ENCODE data around the gene EDA.

EDA gene

DNA sequence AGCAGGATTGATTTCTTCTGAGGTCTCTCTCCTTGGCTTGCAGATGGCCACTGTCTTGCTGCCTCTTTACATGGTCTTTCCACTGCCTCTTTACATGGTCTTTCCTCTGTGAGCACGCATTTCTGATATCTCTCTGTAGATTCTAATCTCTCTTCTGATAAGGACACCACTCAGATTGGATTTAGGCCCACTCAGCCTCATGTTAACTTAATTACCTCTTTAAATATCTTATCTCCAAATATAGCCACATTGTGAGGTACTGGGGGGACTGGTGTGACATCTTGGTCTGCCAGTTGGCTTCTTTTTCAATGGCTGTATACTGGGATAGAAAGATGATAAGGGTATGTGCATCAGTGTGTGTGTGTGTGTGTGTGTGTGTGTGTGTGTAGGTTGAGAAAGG, 280.1 kb downstream of the EDA start:
- Mint-ChIP-seq H3K4me3 (no peak overlapping the region), H3K4me1 (no peaks in the 10 kb centered on the region), H3K27ac (ENCODE audit: low read depth) (no peak overlapping the region), H3K9me3 (no peaks in the 10 kb centered on the region), H3K36me3 (ENCODE audit: insufficient read depth) (no peaks in the 10 kb centered on the region), H3K27me3 (no peaks in the 10 kb centered on the region)
- DNase-seq (ENCODE audit: low spot score in 2 of 2) (no peak), ATAC-seq (replicated peaks; ENCODE audit: extremely low read depth, poor library complexity, severe bottlenecking) (no peak)

DNA sequence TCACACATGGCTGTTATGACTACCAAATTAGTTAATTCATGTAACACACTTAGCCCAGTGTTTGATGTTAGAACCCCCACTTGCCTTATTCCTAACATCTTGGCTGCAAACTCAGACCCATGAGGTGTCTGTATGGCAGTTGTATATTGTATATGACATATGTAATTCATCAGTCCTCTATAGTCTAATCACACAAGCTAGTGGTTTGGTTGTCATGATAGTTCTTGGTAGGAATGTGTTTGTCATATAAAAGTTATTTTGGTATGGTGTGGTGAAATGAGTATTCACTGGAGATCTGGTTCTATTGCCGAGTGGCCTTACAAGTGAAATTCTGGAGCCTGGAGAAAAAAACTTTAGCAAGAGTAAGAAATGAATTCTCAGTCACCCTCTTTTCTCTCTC, 284.6 kb downstream of the EDA start:
- Mint-ChIP-seq H3K36me3 (ENCODE audit: insufficient read depth) (no peaks in the 10 kb centered on the region), H3K4me3 (no peak overlapping the region), H3K27me3 (no peaks in the 10 kb centered on the region), H3K4me1 (no peaks in the 10 kb centered on the region), H3K9me3 (no peaks in the 10 kb centered on the region), H3K27ac (ENCODE audit: low read depth) (no peak overlapping the region)
- DNase-seq (ENCODE audit: low spot score in 2 of 2) (no peak), ATAC-seq (replicated peaks; ENCODE audit: extremely low read depth, poor library complexity, severe bottlenecking) (no peak)

DNA sequence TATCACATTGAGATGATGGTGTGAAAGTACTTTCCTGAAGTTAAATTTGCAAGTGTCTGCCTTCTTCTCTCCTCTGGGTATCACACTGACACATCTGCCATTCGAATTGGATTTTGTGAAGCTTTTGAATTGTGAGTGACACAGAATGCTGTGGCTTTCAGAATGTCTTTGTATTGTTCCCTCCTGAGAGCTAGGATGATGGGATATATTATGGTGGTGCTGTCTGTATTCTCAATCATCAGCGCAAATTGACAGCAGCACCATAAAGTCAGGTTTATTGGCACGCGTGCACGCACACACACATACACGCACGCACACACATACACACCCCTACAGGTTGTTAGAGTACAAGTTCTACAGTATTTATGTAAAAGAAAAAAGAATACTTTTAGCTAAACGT, 290.5 kb downstream of the EDA start:
- no peaks in the 10 kb centered on the region for H3K9me3 Mint-ChIP-seq
- ATAC-seq (replicated peaks; ENCODE audit: extremely low read depth, poor library complexity, severe bottlenecking) (no peak), DNase-seq (ENCODE audit: low spot score in 2 of 2) (no peak)
- H3K4me1 Mint-ChIP-seq = no peaks in the 10 kb centered on the region
- no peaks in the 10 kb centered on the region for H3K36me3 Mint-ChIP-seq (ENCODE audit: insufficient read depth)
- H3K4me3 Mint-ChIP-seq = no peak overlapping the region
- H3K27ac Mint-ChIP-seq (ENCODE audit: low read depth) = no peak overlapping the region
- no peaks in the 10 kb centered on the region for H3K27me3 Mint-ChIP-seq

DNA sequence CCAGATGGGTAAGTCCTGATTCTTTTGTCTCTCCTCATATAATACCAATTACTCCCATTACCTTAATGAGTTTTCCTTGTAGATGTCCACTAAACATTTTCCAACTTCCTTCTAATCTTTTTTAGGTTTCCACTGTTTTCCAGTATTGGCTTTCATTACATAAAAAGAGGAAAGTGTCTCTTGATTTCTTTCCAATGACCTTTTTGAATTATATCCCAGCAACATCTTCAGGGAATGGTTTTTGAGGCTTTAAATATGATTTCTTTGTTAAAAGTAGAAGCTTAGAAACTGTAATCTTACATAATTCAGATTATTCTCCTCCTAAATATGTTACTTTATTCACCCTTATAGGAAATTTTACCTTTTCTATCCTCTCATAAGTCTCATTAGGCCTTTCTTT, 298.9 kb downstream of the EDA start:
- Mint-ChIP-seq H3K9me3 (no peaks in the 10 kb centered on the region), H3K36me3 (ENCODE audit: insufficient read depth) (no peaks in the 10 kb centered on the region), H3K4me3 (no peak overlapping the region), H3K4me1 (no peaks in the 10 kb centered on the region), H3K27ac (ENCODE audit: low read depth) (no peak overlapping the region), H3K27me3 (no peaks in the 10 kb centered on the region)
- no peak for DNase-seq (ENCODE audit: low spot score in 2 of 2)
- no peak for ATAC-seq (replicated peaks; ENCODE audit: extremely low read depth, poor library complexity, severe bottlenecking)

DNA sequence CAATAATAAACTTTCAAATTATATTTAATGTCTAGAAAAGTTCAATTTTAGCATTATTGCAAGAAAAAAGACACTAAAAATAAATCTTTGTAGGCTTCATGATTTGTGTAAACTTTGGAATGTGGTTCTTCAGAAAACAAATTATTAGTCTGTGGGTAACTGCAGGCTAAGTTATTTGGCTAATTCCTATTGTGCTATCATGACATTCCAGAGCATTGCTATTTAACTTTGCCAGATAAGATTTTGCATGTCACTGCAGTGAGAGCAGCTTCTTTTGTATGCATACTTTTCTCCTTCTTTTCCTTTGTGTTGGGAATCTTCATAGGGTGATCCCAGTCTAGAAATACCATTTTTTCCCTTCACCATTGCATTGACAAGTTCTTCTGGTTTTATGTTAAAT, 303.8 kb downstream of the EDA start:
- Mint-ChIP-seq H3K27ac (ENCODE audit: low read depth) (no peak overlapping the region), H3K4me1 (no peaks in the 10 kb centered on the region), H3K9me3 (no peaks in the 10 kb centered on the region), H3K36me3 (ENCODE audit: insufficient read depth) (no peaks in the 10 kb centered on the region), H3K27me3 (no peaks in the 10 kb centered on the region), H3K4me3 (no peak overlapping the region)
- ATAC-seq (replicated peaks; ENCODE audit: extremely low read depth, poor library complexity, severe bottlenecking) = no peak
- no peak for DNase-seq (ENCODE audit: low spot score in 2 of 2)

DNA sequence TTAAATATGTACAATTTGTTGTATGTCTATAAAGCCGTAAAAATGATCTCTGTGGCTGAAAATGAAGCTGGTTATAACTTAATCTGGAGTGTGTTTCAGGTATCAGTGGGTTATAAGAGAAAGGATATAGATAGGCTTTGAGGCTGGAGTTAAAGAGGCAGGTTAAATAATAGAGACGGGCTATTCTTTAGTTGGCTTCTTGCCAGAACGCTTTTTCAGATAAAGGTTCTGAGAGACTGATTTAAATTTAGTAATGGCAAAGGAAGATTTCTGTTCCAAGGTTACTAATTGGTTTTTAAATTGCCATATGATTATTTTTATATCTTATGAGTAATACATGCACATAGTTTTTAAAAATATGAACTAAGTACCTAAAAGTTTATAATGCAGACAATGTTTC, 316.4 kb downstream of the EDA start:
- H3K9me3 Mint-ChIP-seq = no peaks in the 10 kb centered on the region
- H3K27ac Mint-ChIP-seq (ENCODE audit: low read depth) = no peak overlapping the region
- no peaks in the 10 kb centered on the region for H3K27me3 Mint-ChIP-seq
- H3K4me1 Mint-ChIP-seq = no peaks in the 10 kb centered on the region
- DNase-seq (ENCODE audit: low spot score in 2 of 2) (no peak), ATAC-seq (replicated peaks; ENCODE audit: extremely low read depth, poor library complexity, severe bottlenecking) (no peak)
- H3K4me3 Mint-ChIP-seq = no peak overlapping the region
- no peaks in the 10 kb centered on the region for H3K36me3 Mint-ChIP-seq (ENCODE audit: insufficient read depth)

DNA sequence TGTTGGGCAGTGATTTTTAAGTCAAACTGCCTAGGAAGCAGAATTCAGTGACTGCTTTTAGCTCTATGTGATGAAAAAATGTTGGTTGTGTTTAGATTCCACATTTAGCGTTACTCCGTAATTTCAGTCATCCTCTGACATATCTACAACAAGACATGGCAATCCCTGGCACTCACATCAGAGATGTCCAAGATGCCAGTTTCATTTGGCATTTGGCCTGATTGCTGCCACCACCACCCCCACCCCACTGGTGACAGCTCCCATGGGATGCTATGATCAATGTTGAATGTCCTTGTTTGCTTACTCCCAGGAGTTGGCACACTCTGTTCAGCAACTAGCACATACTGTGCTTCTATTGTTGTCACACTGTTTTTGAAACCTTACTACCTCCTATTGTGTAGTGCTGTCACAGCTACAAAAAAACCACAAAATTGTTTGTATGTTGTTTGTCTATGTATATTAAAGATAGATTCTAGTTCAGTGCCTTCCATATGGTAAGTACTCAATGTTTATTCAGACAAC, 332.4 kb downstream of the EDA start:
- Mint-ChIP-seq H3K4me1 (no peaks in the 10 kb centered on the region), H3K36me3 (ENCODE audit: insufficient read depth) (no peaks in the 10 kb centered on the region), H3K27ac (ENCODE audit: low read depth) (no peak overlapping the region), H3K4me3 (no peak overlapping the region), H3K27me3 (no peaks in the 10 kb centered on the region), H3K9me3 (no peaks in the 10 kb centered on the region)
- ATAC-seq (replicated peaks; ENCODE audit: extremely low read depth, poor library complexity, severe bottlenecking) = no peak
- no peak for DNase-seq (ENCODE audit: low spot score in 2 of 2)

DNA sequence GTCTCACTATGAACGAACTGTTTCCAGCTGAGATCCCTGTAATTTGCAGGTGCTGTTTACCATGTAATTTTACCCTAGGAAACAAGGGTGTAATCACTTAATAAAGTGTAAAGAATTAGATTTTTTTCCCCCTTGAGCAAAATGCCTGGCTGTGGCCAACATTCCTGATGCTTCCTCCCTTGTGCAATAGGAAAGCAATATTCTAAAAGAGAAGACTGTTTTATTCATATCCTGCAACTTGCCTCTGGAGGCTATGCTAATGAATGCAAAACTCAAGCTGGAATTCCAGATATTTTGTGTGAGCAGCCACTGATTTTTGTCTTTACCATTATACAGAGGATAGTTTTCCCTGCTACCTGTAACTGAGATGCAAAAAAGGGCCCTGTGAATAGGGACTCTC, 335.8 kb downstream of the EDA start:
- no peak for ATAC-seq (replicated peaks; ENCODE audit: extremely low read depth, poor library complexity, severe bottlenecking)
- Mint-ChIP-seq H3K36me3 (ENCODE audit: insufficient read depth) (no peaks in the 10 kb centered on the region), H3K4me3 (no peak overlapping the region), H3K27ac (ENCODE audit: low read depth) (no peak overlapping the region), H3K4me1 (no peaks in the 10 kb centered on the region), H3K9me3 (no peaks in the 10 kb centered on the region), H3K27me3 (peaks cover 8% of the 10 kb centered on the region)
- DNase-seq (ENCODE audit: low spot score in 2 of 2) = no peak

DNA sequence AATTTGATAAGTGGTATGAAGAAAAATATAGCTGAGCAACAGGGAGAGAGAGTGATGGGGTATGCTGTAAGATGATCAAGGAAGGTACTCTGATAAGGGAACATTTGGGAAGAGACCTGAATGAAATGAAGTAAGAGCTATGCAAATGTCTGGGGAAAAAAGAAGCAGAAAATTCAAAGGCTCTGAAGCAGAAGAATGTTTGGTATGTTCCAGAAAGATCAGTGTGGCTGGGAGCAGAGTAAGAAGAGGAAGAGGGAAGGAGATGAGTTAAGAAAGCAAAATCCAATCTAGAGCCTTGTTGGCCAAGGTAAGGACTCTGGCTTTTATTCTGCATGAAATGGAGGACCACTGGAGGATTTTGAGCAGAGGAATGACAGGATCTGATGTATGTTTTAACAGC, 343.8 kb downstream of the EDA start:
- no peak for DNase-seq (ENCODE audit: low spot score in 2 of 2)
- Mint-ChIP-seq H3K36me3 (ENCODE audit: insufficient read depth) (no peaks in the 10 kb centered on the region), H3K4me1 (no peaks in the 10 kb centered on the region), H3K27me3 (no peaks in the 10 kb centered on the region), H3K27ac (ENCODE audit: low read depth) (no peak overlapping the region), H3K9me3 (no peaks in the 10 kb centered on the region), H3K4me3 (no peak overlapping the region)
- ATAC-seq (replicated peaks; ENCODE audit: extremely low read depth, poor library complexity, severe bottlenecking) = no peak

DNA sequence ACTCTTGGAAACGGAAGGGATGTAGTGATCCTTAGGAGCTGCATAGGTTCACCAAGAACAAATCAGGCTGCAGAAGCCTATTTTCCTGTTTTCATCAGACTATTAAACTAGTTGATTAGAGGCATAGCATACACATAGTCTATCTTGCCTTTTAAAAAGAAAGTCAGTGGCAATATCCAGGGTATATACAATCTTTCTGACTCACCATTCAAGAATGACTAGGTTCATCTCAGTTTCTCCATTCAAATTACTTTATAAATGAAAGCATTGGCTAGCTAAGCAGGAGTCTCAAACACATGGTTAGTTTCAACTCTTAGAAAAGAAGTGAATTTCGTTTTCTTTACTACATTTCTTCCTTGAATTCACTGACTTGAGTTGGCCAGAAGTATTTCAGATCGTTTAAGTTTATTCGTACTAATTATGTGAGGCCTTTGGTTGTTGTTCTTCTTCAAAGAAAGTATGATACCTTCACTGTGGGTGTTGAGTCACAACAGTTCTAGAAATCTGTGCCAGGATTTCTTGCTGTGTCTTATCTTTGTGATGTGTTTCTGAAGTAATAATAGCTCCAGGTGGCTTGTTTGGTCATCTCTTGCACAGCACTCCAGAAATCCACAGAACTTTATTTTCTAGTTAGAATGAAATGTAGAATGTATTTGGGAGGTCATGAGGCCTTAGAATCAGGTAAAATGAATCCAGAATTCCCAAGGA, 345.6 kb downstream of the EDA start:
- DNase-seq (ENCODE audit: low spot score in 2 of 2) (no peak), ATAC-seq (replicated peaks; ENCODE audit: extremely low read depth, poor library complexity, severe bottlenecking) (no peak)
- Mint-ChIP-seq H3K27me3 (no peaks in the 10 kb centered on the region), H3K9me3 (no peaks in the 10 kb centered on the region), H3K4me1 (no peaks in the 10 kb centered on the region), H3K27ac (ENCODE audit: low read depth) (no peak overlapping the region), H3K36me3 (ENCODE audit: insufficient read depth) (no peaks in the 10 kb centered on the region), H3K4me3 (no peak overlapping the region)

DNA sequence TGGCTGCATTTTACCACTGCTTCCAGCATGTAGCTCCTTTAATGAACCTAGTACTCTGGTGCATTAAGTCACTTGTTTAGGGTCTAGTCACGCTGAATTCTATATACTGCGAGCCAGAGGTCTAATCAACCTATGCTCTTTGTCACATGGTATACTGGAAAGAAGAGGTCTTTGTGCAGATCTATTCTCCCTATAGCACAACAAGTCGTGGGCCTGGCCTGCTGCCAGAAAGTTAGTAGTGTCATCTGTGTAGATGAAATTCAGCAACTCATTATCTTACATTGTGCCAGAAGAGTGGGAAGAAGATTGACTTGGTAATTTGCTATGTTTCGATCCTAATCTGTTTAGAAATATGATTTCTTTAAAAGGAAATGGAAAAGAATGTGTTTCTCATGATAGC, 353.0 kb downstream of the EDA start:
- Mint-ChIP-seq H3K4me1 (no peaks in the 10 kb centered on the region), H3K4me3 (no peak overlapping the region)
- DNase-seq (ENCODE audit: low spot score in 2 of 2) = no peak

DNA sequence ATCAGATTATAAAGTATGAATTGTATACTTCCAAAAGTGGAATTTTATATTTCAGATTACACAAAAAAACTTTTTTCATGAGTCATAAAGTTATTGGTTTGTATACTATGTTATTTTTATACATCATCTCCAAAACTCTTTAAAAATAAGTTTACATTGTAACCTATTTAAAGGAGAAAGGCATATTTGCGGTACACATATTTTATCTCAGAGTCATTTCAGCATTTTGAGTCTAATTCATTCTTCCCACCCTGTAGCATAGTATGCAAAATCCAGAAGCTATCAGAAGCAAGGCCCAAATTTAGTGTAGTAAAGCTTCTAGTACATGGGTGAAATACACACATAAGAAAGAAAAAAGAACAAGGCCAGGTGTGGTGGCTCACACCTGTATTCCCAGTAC, 353.5 kb downstream of the EDA start:
- Mint-ChIP-seq H3K9me3 (no peaks in the 10 kb centered on the region), H3K27me3 (no peaks in the 10 kb centered on the region), H3K36me3 (ENCODE audit: insufficient read depth) (no peaks in the 10 kb centered on the region), H3K4me3 (no peak overlapping the region), H3K27ac (ENCODE audit: low read depth) (no peak overlapping the region), H3K4me1 (no peaks in the 10 kb centered on the region)
- ATAC-seq (replicated peaks; ENCODE audit: extremely low read depth, poor library complexity, severe bottlenecking) = no peak
- DNase-seq (ENCODE audit: low spot score in 2 of 2) = no peak

More for the DNA sequence above, 353.0 kb downstream of the EDA start:
- Mint-ChIP-seq H3K36me3 (ENCODE audit: insufficient read depth) (no peaks in the 10 kb centered on the region), H3K27ac (ENCODE audit: low read depth) (no peak overlapping the region), H3K9me3 (no peaks in the 10 kb centered on the region), H3K27me3 (no peaks in the 10 kb centered on the region)
- ATAC-seq (replicated peaks; ENCODE audit: extremely low read depth, poor library complexity, severe bottlenecking) = no peak

DNA sequence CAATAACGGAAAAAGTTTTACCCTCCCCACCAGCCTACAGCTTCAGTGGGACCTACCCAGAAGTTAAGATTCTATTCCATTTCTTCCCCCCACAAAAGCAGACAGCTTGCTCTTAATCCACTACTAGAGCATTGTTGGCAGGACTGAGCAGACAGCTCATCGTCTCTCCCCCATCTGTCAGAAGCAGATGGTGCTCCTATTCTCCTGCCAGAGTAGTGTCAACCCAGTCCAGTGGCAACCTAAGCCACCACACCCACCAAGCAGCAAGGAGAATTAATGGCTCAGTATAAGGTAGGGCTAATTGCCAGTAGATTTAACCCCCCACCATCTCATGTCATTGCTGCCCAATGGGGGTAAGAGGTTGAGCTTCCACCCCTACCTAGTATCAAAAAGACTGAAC, 371.8 kb downstream of the EDA start:
- H3K4me3 Mint-ChIP-seq = no peak overlapping the region
- no peaks in the 10 kb centered on the region for H3K36me3 Mint-ChIP-seq (ENCODE audit: insufficient read depth)
- H3K4me1 Mint-ChIP-seq = no peaks in the 10 kb centered on the region
- no peak for DNase-seq (ENCODE audit: low spot score in 2 of 2)
- no peak for ATAC-seq (replicated peaks; ENCODE audit: extremely low read depth, poor library complexity, severe bottlenecking)
- no peaks in the 10 kb centered on the region for H3K27me3 Mint-ChIP-seq
- H3K27ac Mint-ChIP-seq (ENCODE audit: low read depth) = no peak overlapping the region
- H3K9me3 Mint-ChIP-seq = no peaks in the 10 kb centered on the region

Measured in central memory CD8-positive, alpha-beta T cell (primary cell).